ENCODE data around the gene RASL10B.

- TF ChIP-seq, protein P1, sequence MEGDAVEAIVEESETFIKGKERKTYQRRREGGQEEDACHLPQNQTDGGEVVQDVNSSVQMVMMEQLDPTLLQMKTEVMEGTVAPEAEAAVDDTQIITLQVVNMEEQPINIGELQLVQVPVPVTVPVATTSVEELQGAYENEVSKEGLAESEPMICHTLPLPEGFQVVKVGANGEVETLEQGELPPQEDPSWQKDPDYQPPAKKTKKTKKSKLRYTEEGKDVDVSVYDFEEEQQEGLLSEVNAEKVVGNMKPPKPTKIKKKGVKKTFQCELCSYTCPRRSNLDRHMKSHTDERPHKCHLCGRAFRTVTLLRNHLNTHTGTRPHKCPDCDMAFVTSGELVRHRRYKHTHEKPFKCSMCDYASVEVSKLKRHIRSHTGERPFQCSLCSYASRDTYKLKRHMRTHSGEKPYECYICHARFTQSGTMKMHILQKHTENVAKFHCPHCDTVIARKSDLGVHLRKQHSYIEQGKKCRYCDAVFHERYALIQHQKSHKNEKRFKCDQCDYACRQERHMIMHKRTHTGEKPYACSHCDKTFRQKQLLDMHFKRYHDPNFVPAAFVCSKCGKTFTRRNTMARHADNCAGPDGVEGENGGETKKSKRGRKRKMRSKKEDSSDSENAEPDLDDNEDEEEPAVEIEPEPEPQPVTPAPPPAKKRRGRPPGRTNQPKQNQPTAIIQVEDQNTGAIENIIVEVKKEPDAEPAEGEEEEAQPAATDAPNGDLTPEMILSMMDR (IDR thresholded peaks at IDR 0.05): no peak
- no peak for TF ChIP-seq POLR2A (IDR thresholded peaks at IDR 0.05)
Measured at GRCh38 chr17:35765086-35765710, 33.8 kb downstream of the RASL10B start.
